Measurements from ENCODE around the gene MT2A.

Gene MT2A

DNA sequence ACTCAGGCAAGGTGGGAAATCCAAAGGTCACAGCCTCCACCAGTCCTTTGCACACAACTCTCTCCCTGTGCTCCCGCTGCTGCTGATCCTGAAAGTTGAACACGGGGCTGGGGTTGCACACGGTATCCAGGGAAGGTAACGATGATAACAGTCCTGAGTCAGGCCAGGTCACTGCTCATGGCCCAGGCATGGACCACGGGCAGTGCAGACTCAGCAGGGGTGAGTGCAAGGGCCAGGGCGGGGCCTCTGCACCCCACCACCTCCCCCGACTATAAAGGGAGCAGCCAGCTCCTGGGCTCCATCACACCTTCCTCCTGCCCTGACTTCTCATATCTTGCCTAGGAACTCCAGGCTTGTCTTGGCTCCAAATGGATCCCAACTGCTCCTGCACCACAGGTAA, 43.2 kb downstream of the MT2A start, which contains the start of gene MT1B:
Gene MT1B, plus strand, starts transcription at position 301 of the 400 bp plus-strand sequence. Its CDS starts 68 bp downstream, at position 369.
- TF ChIP-seq CTCF (IDR thresholded peaks at IDR 0.05; ENCODE audit: low read depth, low read length), result no peak
- DNase-seq (ENCODE audit: low read depth in 2 of 2), result no peak
- H3K4me3 ChIP-seq (replicated peaks in 1 of 2; ENCODE audit: low read depth in 2 of 2, low read length in 2 of 2), result no peak within 1 kb of the TSS

GRCh38 chr16:56652600-56652999, 44.2 kb downstream of the MT2A start:
- no peak for TF ChIP-seq CTCF (IDR thresholded peaks at IDR 0.05; ENCODE audit: low read depth, low read length)
- no peak for DNase-seq (ENCODE audit: low read depth in 2 of 2)
- H3K4me3 ChIP-seq (replicated peaks in 1 of 2; ENCODE audit: low read depth in 2 of 2, low read length in 2 of 2), result no peak overlapping the region

GRCh38 chr16:56653218-56653617, 44.8 kb downstream of the MT2A start:
- TF ChIP-seq CTCF (IDR thresholded peaks at IDR 0.05; ENCODE audit: low read depth, low read length), result no peak
- H3K4me3 ChIP-seq (replicated peaks in 1 of 2; ENCODE audit: low read depth in 2 of 2, low read length in 2 of 2), result no peak overlapping the region
- DNase-seq (ENCODE audit: low read depth in 2 of 2), result no peak

DNA sequence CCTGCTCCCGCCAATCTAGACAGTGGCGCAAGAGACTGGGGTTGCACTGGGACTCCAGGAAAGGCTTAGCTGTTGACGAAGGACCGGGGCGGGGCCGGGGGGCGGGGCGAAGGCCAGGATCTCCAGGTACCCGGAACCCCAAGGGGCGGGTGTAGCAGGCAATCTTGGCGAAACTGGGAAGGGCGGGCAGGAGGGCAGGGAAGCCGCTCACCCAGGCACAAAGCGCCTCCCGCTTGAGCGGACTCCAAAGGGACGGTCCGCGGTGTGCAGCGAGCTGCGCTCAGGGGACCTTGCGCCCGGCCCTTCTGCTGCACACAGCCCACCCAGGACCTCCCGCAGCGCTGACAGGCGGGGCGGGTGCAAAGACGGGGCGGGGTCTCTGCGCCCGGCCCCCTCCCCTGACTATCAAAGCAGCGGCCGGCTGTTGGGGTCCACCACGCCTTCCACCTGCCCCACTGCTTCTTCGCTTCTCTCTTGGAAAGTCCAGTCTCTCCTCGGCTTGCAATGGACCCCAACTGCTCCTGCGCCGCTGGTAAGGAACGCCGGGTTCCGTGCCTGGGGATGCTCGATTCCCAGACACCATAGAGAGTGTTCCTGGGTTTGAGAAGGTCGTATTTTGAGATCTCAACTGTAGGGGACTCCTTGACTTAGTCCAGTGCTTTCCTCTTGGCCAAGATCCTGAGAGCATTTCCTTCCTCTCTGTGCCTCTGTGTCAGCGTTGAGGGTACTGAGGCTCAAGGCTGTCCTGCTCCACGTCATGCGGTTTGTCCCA, 49.4 kb downstream of the MT2A start, which contains the start of gene MT1F:
Gene MT1F, plus strand, starts transcription at position 405 of the 772 bp plus-strand sequence. Its CDS starts 100 bp downstream, at position 505.
- TF ChIP-seq CTCF (IDR thresholded peaks at IDR 0.05; ENCODE audit: low read depth, low read length), result no peak
- DNase-seq (ENCODE audit: low read depth in 2 of 2), result peak; percentile 24 to 39
- H3K4me3 ChIP-seq (replicated peaks in 1 of 2; ENCODE audit: low read depth in 2 of 2, low read length in 2 of 2), result peak within 1 kb of the TSS; percentile 53

DNA sequence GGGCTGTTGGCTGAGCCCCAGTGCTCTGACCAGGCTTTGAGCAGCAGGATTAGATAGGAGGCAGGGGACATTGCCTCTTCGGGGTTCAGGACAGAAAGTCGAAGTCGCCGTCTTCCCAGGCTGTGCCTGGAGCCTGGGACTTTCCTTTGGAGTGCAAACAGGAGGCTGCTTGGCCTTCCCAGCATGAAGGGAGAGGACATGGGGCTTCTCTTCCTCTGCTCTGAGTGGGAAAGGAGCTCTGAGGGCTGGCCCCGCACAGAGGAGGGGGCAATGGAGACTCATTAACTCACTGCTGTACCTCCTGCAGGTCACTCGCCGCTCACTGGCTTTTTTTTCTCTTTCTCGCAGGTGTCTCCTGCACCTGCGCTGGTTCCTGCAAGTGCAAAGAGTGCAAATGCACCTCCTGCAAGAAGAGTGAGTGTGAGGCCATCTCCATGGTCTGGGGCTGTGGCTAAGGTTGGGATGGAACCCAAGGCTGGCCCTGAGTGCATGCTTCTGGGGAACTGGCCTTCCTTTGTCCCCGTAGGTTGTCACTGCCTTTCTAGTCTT, 50.0 kb downstream of the MT2A start:
- H3K4me3 ChIP-seq (replicated peaks in 1 of 2; ENCODE audit: low read depth in 2 of 2, low read length in 2 of 2), result peak overlapping the region; percentile 53
- TF ChIP-seq CTCF (IDR thresholded peaks at IDR 0.05; ENCODE audit: low read depth, low read length), result no peak
- DNase-seq (ENCODE audit: low read depth in 2 of 2), result no peak

Measured in cardiac fibroblast (primary cell).